K562 (cell line): ENCODE results near the gene KDM2A. TPM values are rescaled to one million over a fixed set of nuclear protein-coding genes. Genes with fewer than 3 reads are reported as not detected.

ENCODE experiments used
- ATAC-seq: fragments of 200-7000 bp; cut with Tn5 transposase; 3 replicates; pipeline ENCODE4 v1.9.1; 2020; ENCODE audit warnings: moderate library complexity
- BruUV-seq: library from RNA; stranded (reverse); fragments of 400-500 nt; replicated peaks from 2 replicates; lab custom pipeline; 2021; lab: Mats Ljungman, UMichigan
- CTCF ChIA-PET: fragments of 300-600 bp; formaldehyde crosslinking; extraction: SDS; loops from one replicate; lab custom pipeline; 2021; ENCODE audit warnings: low intra/inter-chr PET ratio; lab: Yijun Ruan, JAX
- POLR2A ChIA-PET: fragments of 300-600, 350-650 bp; sonication (Branson Sonifier 250); formaldehyde crosslinking; extraction: SDS; loops from one replicate; lab custom pipeline; 2021; ENCODE audit warnings: antibody characterized with exemption, inconsistent platforms; lab: Yijun Ruan, JAX
- DNase-seq, 4 experiments: peaks; one replicate each; pipeline versions ENCODE4 v3.0.0 to v3.0.0-alpha.2; 2011 to 2018; ENCODE audit warnings: low spot score in 3 of 4, mixed read lengths in 3 of 4; ENCODE audit errors: extremely low read depth in 1 of 4
- FAIRE-seq: peaks from 2 replicates; lab custom pipeline; 2011; peaks lifted over from hg19 to GRCh38; lab: Jason Lieb, UNC
- H2AFZ ChIP-seq: 2 replicates; pipeline ENCODE4 v1.6.0; 2011; ENCODE audit warnings: low read depth, low read length, control low read depth, inconsistent platforms
- H3K27ac ChIP-seq: fragments of 200-600 bp; 3 replicates; pipeline ENCODE4 v1.8.0; 2011; ENCODE audit warnings: low read depth, mild to moderate bottlenecking, control low read depth, inconsistent platforms, low read length, moderate library complexity, mixed read lengths; ENCODE audit errors: extremely low read depth
- H3K27me3 ChIP-seq, 2 experiments: fragments of 300-600 bp in 1 of 2; 2 replicates in 1 of 2; 3 replicates in 1 of 2; pipeline versions ENCODE4 v1.6.0 to v1.8.0; 2011; ENCODE audit warnings: inconsistent platforms in 2 of 2, low read length in 2 of 2, mild to moderate bottlenecking in 1 of 2, mixed read lengths in 1 of 2, moderate library complexity in 1 of 2; ENCODE audit not compliant: control insufficient read depth in 2 of 2, insufficient read depth in 2 of 2
- H3K36me3 ChIP-seq: fragments of 300-600 bp; 3 replicates; pipeline ENCODE4 v1.8.0; 2011; ENCODE audit warnings: mild to moderate bottlenecking, low read length, inconsistent platforms; ENCODE audit not compliant: control insufficient read depth, insufficient read depth
- H3K4me1 ChIP-seq, 2 experiments: fragments of 200-600 bp in 1 of 2; replicated peaks in 1 of 2; 2 replicates in 1 of 2; 3 replicates in 1 of 2; pipeline versions ENCODE4 v1.5.1 to v1.8.0; 2011; ENCODE audit warnings: inconsistent platforms in 2 of 2, low read length in 2 of 2, mild to moderate bottlenecking in 1 of 2, mixed read lengths in 1 of 2, moderate library complexity in 1 of 2; ENCODE audit not compliant: control insufficient read depth in 2 of 2, insufficient read depth in 2 of 2
- H3K4me2 ChIP-seq: 2 replicates; pipeline ENCODE4 v1.6.1; 2011; ENCODE audit warnings: low read length, control low read depth, inconsistent platforms, mixed read lengths; ENCODE audit not compliant: insufficient read depth
- H3K4me3 ChIP-seq: fragments of 200-600 bp; sonication (generic), shearing (Covaris generic); 2 replicates; pipeline ENCODE4 v1.5.1; 2016; ENCODE audit warnings: control low read depth, inconsistent platforms
- H3K79me2 ChIP-seq: fragments of 200-600 bp; 3 replicates; pipeline ENCODE4 v1.8.0; 2011; ENCODE audit warnings: low read length, inconsistent platforms; ENCODE audit not compliant: control insufficient read depth, insufficient read depth
- H3K9ac ChIP-seq, 2 experiments: 2 replicates each; pipeline versions ENCODE4 v1.6.0 to v1.6.1; 2011; ENCODE audit warnings: low read depth in 2 of 2, low read length in 2 of 2, control low read depth in 1 of 2, inconsistent platforms in 1 of 2, mild to moderate bottlenecking in 1 of 2, mixed read lengths in 1 of 2; ENCODE audit not compliant: insufficient read depth in 1 of 2
- H3K9me1 ChIP-seq: one replicate; pipeline ENCODE4 v1.6.0; 2011; ENCODE audit warnings: inconsistent platforms, mild to moderate bottlenecking, low read length, moderate library complexity; ENCODE audit not compliant: control insufficient read depth, insufficient read depth
- H3K9me3 ChIP-seq: replicated peaks from 2 replicates; pipeline ENCODE4 v1.5.1; 2011; ENCODE audit warnings: low read depth, low read length, inconsistent platforms; ENCODE audit not compliant: control insufficient read depth, insufficient read depth
- H4K20me1 ChIP-seq: replicated peaks from 2 replicates; pipeline ENCODE4 v1.6.1; 2011; ENCODE audit warnings: low read length, inconsistent platforms, mixed read lengths; ENCODE audit not compliant: control insufficient read depth, insufficient read depth
- BRF1 ChIP-seq: IDR thresholded peaks from 3 replicates; pipeline ENCODE4 v1.6.1; 2011; ENCODE audit warnings: borderline replicate concordance, mild to moderate bottlenecking; ENCODE audit not compliant: insufficient read length; ENCODE audit errors: extremely low read depth
- CREB5 ChIP-seq: fragments of 250-450 bp; sonication (Bioruptor Pico); IDR thresholded peaks from 2 replicates; pipeline ENCODE4 v1.5.0; 2020; ENCODE audit warnings: mild to moderate bottlenecking
- DEAF1 ChIP-seq: fragments of 450-650 bp; formaldehyde crosslinking; IDR thresholded peaks from 2 replicates; pipeline ENCODE4 v1.4.0; 2020; ENCODE audit warnings: mild to moderate bottlenecking, moderate library complexity
- E2F1 ChIP-seq: sonication (generic); formaldehyde crosslinking; IDR thresholded peaks from 2 replicates; pipeline ENCODE4 v1.8.1; 2023; ENCODE audit warnings: mild to moderate bottlenecking, missing genetic modification reagents, moderate library complexity
- FOXP1 ChIP-seq: sonication (generic); formaldehyde crosslinking; IDR thresholded peaks from 2 replicates; pipeline ENCODE4 v1.8.0; 2022; ENCODE audit warnings: mild to moderate bottlenecking, missing genetic modification reagents
- KDM5B ChIP-seq: fragments of 200-600 bp; sonication (generic); IDR thresholded peaks from 2 replicates; pipeline ENCODE4 v1.6.1; 2012; ENCODE audit warnings: low read depth, mild to moderate bottlenecking, moderate library complexity, low read length, control low read depth, inconsistent platforms; ENCODE audit not compliant: insufficient replicate concordance
- MBD2 ChIP-seq: sonication (generic); IDR thresholded peaks from 2 replicates; pipeline ENCODE4 v1.6.1; 2016; ENCODE audit warnings: low read depth, borderline replicate concordance
- NCOA6 ChIP-seq: fragments of 450-650 bp; IDR thresholded peaks from 2 replicates; pipeline ENCODE4 v1.6.1; 2017; ENCODE audit warnings: mild to moderate bottlenecking
- PTTG1 ChIP-seq: fragments of 450-650 bp; IDR thresholded peaks from 2 replicates; pipeline ENCODE4 v1.6.1; 2016; ENCODE audit warnings: low read depth, mild to moderate bottlenecking, missing genetic modification characterization, missing compliant biosample characterization
- SP1 ChIP-seq: sonication (generic); formaldehyde crosslinking; IDR thresholded peaks from 2 replicates; pipeline ENCODE4 v1.8.1; 2022; ENCODE audit warnings: mild to moderate bottlenecking, missing genetic modification reagents
- ZNF217 ChIP-seq: sonication (generic); formaldehyde crosslinking; IDR thresholded peaks from 2 replicates; pipeline ENCODE4 v1.8.0; 2022; ENCODE audit warnings: mild to moderate bottlenecking, missing genetic modification reagents
- WGBS: fragments of 100-300 bp; shearing (Covaris generic); methylation state at CpG from one replicate; pipeline ENCODE4 v1.1.6; 2016; ENCODE audit warnings: low coverage, mixed read lengths; ENCODE audit not compliant: insufficient coverage; ENCODE audit errors: missing lambda C conversion rate; 5-methylcytosine and 5-hydroxymethylcytosine counted together
- in situ Hi-C: fragments of 300-500 bp; cut with MboI; formaldehyde crosslinking; loops from 4 replicates; pipeline ENCODE4 v1.15.0; 2018; ENCODE audit warnings: inconsistent platforms, mixed read lengths
- intact Hi-C: fragments of 100-400 bp; cut with micrococcal nuclease; formaldehyde crosslinking; loops from 2 replicates; pipeline ENCODE4 v1.14.2; 2022
- polyA plus RNA-seq, 8 experiments: library from polyadenylated mRNA; depleted of rRNA in 4 of 8; stranded (reverse) in 5 of 8; unstranded in 3 of 8; fragments of >200 nt; fragmentation: Nextera tagmentation in 2 of 8; fragmentation: Illumina TruSeq in 1 of 8; extraction: Ambion mirVana in 2 of 8; extraction: Trizol in 1 of 8; gene quantifications; 2 replicates each; pipeline versions ENCODE4 v1.2.1 to v1.2.3, GENCODE V29; 2011 to 2014; ENCODE audit warnings: inconsistent platforms in 1 of 8, missing spikeins in 1 of 8
- total RNA-seq, 7 experiments: library from RNA; depleted of rRNA in 6 of 7; stranded (reverse); fragments of >200 nt in 6 of 7; fragmentation: Illumina TruSeq in 2 of 7; extraction: Trizol in 2 of 7; gene quantifications; 2 replicates each; pipeline versions ENCODE4 v1.2.1 to v1.2.3, GENCODE V29; 2011 to 2021; ENCODE audit warnings: low replicate concordance in 1 of 7

KDM2A gene
- total and polyA plus RNA-seq, 9 of the 15 experiments (the other 6 are each of a cell fraction or from before 2014, with no cell fraction given) = 5.0 to 39.3 (median 21.3) TPM

- CTCF ChIA-PET = interaction anchor here (0.7 kb wide), 1 partner anchor 23 kb away, joined by 8 read pairs; no protein-coding TSS in a partner anchor
- Histone ChIP-seq H3K9me1 (no peaks in the 10 kb centered on the region), H3K9me3 (no peaks in the 10 kb centered on the region), H3K36me3 (peaks cover 61% of the 10 kb centered on the region), H3K27me3 (no peaks in the 10 kb centered on the region), H3K4me3 (no peak overlapping the region), H4K20me1 (no peaks in the 10 kb centered on the region; the same call in 1 of the 2 replicates), H2AFZ (no peak overlapping the region), H3K9ac (no peak overlapping the region), H3K79me2 (peaks cover 42% of the 10 kb centered on the region; the same call in 2 of the 3 replicates), H3K27ac (no peak overlapping the region), H3K4me2 (no peak overlapping the region), H3K4me1 (no peaks in the 10 kb centered on the region)
- TF ChIP-seq DEAF1 (CRISPR knock-in tag) (no peak), CREB5 (CRISPR knock-in tag) (no peak), E2F1 (CRISPR knock-in tag) (no peak), BRF1 (no peak), ZNF217 (CRISPR knock-in tag) (no peak), FOXP1 (no peak), NCOA6 (no peak), KDM5B (no peak), MBD2 (no peak), SP1 (no peak), PTTG1 (tag) (no peak)
- ATAC-seq (no peak), FAIRE-seq (no peak), DNase-seq (no peak)
- POLR2A ChIA-PET = no interaction called here
- WGBS = 82% methylated on average over 2 of the region's 4 CpGs
- intact Hi-C loops (no loop called here), in situ Hi-C loops (no loop called here)
- no TSS peak for BruUV-seq
These were observed 19.9 kb downstream of the KDM2A start for GRCh38 chr11:67138922-67139321.
